DMS114 treated with DMSO at 0.1 percent for 48 hours (cell line): ENCODE data around the gene SENP2.
A peak's percentile ranks its signal among the peaks of the same experiment; 100 is the strongest.
"Not testable (repeated sequence)": the region's sequence is repeated elsewhere in the genome, so short reads cannot be mapped to it uniquely, and the experiment has no call there.

Source experiments
- DNase-seq: peaks from one replicate; lab custom pipeline; 2025; ENCODE audit not compliant: unreplicated experiment; lab: John Stamatoyannopoulos, UW

Gene SENP2

DNA sequence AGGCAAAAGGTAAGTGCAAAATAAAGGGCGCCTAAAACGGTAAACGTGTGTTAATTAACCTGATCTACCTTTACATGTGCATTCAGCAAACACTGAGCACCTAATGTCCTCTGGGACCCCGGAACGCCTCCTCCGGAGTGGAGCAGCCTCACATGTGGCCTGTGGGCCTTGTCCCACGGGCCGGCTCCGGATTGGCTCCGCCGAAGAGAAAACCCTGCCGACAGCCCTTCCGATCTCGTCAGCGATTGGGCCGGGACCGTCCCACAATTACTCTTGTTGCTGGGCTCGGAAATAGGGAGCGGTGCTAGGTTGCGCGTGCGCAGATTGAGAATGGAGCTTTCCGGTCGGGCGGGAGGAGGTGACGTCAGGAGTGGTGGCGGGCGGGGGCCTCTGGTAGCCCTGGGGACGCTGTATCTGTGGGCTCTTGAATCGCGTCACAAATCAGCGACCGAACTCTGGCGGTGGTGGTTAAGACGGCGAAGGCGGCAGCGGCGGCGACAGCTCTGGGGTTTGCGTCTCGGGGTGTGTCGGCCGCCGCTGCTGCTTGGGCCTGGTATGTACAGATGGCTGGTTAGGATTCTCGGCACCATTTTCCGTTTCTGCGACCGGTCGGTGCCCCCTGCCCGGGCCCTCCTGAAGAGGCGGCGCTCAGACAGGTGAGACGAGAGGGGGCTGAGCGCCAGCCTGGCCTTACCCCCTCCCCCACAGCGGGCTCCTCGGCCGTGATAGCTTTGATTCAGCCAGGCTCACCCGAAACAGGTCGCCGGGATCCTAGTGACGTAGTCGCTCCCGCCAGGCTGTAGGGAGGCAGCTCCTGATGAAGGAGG lies at the start of gene SENP2:
SENP2 (plus strand) TSS at position 437 of the 827 bp plus-strand sequence; CDS start at position 556, 119 bp downstream.
- DNase-seq, result peak; percentile 98

DNA sequence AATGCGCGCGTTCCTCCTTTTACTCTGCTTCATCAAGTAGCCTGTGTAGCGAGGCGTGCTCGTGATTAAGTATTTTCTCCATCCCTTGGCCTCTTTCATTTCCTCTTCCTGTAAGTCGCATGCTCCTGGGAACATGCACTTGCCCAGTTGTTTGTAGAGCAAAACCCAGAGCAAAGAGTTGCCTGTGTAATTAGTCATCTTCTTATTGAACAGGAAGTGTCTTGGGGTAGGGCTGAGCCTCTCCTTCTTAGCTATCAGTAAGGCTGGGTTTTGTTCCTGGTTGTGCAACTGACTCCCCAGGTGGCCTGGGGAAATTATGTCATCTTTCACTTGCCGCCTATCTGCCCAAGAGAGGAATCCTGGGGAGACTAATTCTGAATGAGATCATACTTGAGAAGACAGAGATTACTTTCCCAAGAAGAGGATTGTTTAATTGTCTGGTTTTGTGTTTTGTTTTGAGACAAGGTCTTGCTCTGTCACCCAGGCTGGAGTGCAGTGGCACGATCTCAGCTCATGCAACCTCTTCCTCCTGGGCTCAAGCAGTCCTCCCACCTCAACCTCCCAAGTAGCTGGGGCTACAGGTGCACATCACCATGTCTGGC lies 48.6 kb upstream of the SENP2 start:
- DNase-seq, result no peak

DNA sequence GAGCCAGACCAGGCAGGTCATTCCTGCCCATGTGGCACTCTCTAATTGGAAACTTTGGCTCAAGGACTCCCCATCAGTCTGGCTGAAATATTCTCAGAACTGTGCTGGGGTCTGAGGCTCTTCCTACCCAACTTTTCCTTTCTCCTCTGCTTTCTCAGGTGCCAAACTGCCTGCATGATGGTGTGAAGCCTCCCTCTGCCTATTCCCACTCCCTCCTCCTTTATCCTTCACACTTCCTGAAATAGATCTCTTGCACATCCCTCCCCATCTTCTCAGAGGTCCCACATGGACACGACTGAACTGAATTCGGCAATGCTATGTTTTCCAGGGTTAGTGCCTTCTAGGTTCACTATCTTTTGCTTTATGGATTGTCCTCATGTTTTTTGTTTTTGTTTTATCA lies 46.2 kb upstream of the SENP2 start:
- DNase-seq, result no peak

DNA sequence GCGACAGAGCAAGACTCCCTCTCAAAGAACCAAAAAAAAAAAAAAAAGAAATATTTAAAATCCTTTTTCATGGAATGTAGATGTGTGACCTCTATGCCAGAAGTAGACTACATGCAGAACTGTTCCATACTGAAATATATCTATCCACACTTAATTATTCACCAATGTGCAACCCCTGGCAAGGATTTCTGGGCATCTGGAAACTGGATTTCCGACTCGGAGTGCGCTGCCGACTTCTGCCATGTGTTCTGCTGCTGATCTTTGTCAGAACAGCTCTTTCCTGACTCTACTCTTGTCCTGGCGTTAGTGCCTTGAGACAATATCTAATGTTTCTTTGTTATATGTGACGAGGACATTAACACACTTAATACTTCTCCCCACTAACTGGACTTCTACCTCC lies 45.4 kb upstream of the SENP2 start:
- no peak for DNase-seq

DNA sequence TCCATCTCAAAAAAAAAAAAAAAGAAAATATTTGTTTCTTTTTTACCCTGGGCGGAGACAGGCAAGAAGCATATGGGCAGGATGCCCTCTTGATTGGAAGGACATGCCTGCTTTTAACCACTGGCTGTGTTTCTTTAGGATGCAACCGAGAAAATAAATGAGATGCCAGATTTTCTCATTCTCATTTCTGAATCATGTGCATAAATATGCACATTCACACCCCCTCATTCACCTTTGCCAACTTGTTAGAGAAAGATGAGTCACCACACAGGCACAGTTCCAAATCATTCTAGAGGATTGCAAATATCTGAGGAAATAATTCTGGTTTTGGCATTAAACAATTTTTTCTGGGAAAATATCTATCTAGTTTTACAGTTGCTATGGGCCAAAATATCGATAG lies 37.0 kb upstream of the SENP2 start:
- no peak for DNase-seq

DNA sequence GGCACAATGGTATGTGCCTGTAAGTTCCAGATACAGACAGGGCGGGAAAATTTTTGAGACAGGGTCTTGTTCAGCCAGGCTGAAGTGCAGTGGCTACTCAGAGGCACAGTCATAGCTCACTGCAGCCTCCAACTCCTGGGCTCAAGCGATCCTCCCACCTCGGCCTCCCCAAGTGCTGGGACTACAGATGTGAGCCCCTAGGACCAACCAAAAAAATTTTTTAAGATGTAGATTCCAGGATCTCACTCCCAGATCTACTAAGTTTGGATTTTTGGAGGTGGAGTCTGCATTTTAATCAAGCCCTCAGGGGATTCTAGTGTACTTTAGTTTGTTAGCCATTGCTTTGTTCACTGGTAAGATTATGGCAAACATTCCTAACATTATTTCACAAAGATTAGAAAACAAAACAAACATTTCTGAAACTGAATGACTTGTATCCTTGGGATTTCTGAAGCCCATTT lies 36.4 kb upstream of the SENP2 start:
- DNase-seq, result no peak

- no peak for DNase-seq
Observed at GRCh38 chr3:185552358-185552877, 33.7 kb upstream of the SENP2 start, which contains the start of gene LIPH. Gene LIPH (minus strand): TSS chr3:185552588. CDS start chr3:185552471, 117 bp downstream.

DNA sequence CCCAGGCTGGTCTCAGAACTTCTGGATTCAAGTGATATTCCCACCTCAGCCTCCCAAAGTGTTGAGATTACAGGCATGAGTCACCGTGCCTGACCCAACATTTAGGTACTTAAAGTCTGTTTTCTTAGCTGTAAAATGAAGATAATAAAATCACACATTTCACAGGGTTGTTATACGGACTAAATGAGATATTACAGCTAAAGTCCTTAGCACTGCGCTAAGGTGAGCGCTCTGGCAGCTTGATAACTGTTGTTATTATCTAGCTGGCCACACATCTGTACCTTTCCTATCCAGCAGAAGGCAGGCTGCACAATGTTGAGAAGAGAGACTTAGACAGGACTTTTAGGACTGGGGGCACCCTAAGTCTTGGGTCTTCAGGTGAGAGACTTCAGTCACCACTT lies 31.0 kb upstream of the SENP2 start:
- DNase-seq, result no peak

DNA sequence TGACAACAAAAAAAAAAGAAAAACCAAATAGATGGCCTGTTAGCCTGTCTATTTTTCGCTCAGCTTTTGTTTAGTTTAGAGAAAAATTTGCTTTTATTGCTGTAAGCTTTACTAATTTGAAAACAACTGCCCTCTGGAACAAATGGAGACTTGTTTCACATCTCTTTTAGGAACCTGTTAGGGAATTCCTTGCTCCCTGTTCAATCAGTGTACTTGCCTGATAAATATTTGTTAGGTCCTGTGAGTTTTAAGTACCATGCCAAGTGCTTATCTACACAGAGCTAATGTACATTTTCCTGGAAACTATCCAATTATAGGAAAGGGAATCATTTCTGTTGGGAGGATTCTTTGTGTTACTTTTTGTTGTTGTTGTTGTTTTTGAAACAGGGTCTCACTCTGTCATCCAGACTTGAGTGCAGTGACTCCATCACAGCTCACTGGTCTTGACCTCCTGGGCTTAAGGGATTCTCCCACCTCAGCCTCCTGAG lies 30.2 kb upstream of the SENP2 start:
- no peak for DNase-seq

DNA sequence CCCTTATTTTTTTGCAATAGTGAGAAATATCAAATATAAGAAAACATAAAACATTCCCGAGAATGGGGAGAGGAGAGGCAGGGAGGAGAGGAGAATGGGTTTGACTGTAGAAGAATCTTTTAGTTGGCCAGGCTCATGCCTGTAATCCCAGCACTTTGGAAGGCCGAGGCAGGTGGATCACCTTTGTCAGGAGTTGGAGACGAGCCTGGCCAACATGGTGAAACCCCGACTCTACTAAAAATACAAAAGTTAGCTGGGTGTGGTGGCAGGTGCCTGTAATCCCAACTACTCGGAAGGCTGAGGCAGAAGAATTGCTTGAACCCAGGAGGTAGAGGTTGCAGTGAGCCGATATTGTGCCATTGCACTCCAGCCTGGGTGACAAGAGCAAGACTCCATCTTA lies 29.5 kb upstream of the SENP2 start:
- DNase-seq, result not testable (repeated sequence)

DNA sequence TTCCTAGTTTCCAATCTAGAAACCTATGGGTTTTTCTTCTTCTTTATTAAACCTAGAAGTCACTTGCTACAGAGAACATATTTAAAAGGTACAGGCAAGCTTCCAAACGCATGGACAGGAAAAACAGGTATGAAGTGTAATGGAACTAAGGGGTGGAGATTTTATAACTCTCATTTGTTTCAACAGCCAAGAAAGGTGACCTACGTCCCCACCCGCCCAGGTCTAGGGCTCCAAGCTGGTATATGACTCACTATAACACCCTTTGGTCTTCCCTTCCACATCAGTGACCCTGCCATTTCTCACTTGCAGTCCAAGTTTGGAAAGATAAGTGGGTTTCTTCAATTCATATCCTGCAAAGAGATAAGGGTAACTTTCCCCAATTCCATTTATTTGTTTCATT lies 27.7 kb upstream of the SENP2 start:
- no peak for DNase-seq

DNA sequence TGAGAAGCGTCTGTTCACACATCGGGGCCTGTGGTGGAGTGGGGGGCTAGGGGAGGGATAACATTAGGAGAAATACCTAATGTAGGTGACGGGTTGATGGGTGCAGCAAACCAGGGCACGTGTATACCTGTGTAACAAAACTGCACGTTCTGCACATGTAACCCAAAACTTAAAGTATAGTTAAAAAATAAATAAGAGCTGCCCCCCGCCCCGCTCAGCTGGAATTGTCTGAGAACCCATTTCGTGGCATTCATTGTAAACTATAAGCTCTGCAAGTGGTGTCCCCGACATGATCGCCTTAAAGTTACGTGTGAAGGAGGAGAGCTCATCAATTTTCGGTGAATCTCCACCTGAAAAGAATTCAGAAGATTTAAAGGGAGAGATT lies 26.4 kb upstream of the SENP2 start:
- no peak for DNase-seq

DNA sequence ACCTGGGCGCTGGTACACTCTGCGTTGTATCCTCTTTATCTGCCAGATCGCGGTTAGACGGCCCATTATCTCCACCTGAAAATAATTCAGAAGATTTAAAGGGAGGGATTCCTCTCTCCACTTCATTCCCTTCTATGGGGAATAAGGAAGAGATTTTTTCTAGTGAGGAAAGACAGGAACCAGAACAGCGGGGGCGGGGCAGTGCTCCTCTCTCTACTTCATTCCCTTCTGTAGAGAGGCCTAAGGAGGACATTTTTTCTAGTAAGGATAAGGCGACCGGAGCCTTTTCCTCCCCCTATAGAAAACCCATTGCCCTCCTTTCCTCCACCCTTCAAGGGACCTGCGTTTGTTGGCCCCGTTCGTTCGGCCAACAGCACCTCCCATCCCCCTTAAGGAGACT lies 25.4 kb upstream of the SENP2 start:
- DNase-seq, result no peak

DNA sequence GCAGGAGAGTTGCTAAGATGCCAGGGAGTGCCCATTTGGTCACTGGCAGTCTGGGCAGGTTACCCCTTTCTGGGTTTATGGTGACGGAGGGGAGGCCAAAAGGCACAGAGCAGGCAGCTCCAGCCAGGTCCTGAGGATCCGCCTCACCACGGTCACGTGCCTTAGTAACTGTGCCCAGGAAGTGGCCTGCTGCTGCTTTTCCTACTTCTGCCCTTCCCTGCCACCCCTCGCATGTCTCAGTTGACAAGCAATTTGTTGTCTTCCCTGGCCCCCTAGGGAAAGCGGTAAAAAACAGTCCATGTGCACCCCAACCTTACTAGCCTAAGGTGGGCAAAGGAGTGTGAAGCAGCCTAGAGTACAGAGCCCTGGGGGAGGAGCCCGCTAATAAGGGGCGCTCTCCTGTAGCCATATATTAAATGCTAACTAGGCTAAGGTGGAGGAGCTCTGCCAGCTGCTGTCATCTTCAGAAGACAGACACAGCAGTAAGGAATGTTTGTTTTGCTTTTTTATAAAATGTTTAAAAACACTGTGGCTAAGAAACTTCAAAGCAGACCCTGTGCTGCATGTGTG lies 24.6 kb upstream of the SENP2 start:
- no peak for DNase-seq

- DNase-seq, result no peak
Observed at GRCh38 chr3:185561958-185562357, 24.1 kb upstream of the SENP2 start.

DNA sequence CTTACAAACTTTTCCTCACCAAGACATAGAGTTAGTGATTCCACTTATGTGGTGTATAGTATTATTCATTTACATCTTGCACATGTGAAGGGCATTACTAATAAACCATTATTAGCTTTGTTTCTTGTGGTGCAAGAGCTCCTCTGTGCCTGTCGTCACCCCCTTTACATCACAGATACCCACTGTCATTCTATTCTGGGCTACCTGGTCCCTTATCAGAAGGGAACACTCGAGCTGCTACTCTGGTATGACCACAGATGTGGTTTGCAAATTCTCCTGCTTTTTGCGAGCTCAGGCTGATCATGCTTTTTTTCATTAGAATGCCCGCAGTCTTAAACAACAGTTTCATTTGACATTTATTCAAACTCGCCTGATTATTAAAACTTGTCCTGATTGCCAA lies 13.9 kb upstream of the SENP2 start:
- no peak for DNase-seq

DNA sequence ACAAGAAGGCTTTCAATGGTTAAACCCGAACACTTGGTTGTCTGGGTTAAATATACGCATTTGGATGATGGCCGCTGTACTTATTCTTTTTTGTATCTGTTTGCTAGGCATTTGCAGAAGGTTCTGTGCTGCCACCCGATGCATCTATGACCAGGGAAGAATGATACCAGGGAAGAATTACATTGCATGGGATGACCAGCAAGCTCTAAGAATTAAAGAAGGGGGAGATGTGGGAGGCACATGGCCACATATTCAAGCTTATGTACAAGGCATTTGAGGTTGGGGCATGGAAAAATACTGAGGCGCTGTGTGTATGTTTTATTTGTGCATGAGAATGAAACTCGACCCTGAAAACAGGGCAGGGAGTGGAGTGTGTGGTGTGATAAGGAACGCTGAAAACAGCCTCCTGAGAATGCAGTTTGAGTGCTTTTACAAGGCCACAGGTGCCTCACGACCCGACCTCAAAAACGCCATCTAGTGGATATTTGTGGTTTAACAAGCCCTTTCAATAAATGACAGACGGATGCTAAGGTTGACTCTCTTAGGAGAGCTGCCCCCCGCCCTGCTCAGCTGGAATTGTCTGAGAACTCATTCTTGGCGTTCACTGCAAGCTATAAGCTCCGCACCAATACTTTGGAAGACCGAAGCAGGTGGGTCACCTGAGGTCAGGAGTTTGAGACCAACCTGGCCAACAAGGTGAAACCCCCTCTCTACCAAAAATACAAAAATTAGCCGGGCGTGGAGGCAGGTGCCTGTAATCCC lies 10.8 kb upstream of the SENP2 start:
- DNase-seq, result peak; percentile 24

GRCh38 chr3:185582236-185582635 lies 3.9 kb upstream of the SENP2 start:
- DNase-seq, result no peak

DNA sequence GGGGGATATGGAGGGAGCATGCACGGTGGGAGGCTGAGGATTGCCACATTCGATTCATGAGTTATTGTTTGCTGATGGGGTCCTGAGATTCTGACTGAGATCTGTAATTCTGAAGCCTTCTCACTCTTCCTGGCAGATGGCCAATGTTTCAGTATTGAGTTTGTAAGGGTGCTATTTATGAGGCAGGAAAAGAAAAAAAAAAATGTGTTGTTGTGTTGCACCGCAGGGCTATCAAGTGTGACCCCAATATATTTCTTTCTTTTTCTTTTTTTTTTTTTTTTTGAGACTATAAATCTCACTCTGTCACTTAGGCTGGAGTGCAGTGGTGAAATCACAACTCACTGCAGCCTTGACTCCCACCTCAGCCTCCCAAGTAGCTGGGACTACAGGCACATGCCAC lies 3.2 kb upstream of the SENP2 start:
- DNase-seq, result no peak

DNA sequence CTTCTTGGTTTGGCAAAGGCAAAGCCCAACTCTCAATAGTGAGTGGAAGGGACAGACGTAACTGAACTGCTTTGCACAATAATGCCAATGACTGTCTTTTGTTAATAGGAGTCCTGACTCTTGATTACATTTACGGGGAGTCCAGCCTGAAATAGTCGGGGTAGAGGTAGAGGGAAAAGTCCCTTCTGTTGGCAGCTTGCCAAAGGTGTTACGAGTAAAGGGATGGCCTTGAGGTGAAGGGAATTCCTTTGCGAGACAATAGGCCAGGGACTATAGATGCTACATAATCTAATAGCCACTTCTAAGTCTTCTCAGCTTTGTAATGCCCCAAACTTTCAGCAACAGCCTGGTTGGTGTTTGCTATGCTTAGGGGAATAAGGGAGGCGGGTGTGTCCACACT lies 2.2 kb upstream of the SENP2 start:
- DNase-seq, result no peak

- no peak for DNase-seq
Observed at GRCh38 chr3:185584686-185585085, 1.4 kb upstream of the SENP2 start.
